ENCODE results near the gene PDE10A.
"Not testable (repeated sequence)": the region's sequence is repeated elsewhere in the genome, so short reads cannot be mapped to it uniquely, and the experiment has no call there.

The PDE10A gene

GRCh38 chr6:165580136-165580535 is 82.9 kb downstream of the PDE10A start:
- no peak for DNase-seq

- no peak for DNase-seq
Measured at GRCh38 chr6:165579151-165579550, 83.9 kb downstream of the PDE10A start.

DNA sequence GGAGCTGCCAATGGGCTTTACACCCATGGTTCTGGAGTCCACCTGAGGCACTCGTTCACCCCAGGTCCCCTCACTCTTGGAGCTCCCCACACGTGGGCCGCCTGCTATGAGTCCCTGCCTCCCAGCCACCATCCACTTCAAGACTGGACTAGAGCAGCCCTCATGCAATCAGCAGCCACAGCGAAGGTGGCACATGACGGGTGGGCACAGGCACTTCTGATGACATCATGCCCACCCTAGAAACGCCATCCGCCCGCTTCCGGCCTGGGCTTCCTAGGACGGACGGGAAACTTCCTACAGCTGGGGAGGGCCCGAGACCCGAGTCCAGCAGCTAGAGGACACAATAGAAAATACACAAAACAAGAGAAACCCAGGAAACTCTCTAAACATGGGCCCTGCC is 85.5 kb downstream of the PDE10A start:
- DNase-seq = no peak

GRCh38 chr6:165575158-165575549 is 87.9 kb downstream of the PDE10A start:
- DNase-seq = no peak

DNA sequence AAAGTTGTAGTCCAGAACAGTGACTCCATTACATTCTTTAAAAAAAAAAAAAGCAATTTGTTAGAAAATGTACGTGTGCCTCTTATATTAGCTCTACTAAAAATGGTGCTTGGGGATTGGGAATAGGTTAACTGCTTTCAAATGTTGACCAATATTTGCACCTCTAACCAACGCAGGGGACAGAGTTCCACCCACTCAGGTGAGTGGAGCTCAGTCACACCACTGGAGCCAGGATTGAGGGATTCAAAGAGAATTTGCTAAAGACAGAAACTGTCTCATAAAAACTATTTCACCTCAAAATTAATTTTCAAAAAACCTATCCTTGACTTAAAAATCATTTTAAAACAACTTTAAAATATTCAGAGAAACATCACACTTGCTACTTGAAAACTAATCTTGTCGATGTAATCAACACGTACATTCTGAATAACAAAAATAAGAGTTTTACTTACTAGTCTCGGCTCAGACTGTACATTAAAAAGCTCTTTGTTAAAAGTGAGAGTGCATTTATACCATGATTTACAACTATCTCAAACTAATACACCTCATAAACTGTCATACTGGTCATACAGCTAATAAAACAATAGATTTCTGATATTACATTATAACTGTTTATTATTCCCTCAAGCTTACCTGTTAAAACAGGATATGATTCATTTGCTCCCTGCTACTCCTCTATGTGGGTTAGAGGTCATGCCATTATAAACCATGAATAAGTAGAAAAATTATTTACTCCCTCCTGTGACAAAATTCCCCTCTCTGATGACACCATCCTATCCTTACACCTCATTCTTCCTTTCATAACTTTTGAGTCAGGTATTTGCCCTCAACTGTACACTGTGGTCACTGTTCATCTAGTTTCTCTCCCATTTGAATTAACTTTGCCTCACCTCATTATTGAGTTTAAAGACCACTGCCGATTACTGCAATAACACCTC is 88.6 kb downstream of the PDE10A start:
- DNase-seq = no peak

GRCh38 chr6:165573671-165574070 is 89.4 kb downstream of the PDE10A start:
- no peak for DNase-seq

DNA sequence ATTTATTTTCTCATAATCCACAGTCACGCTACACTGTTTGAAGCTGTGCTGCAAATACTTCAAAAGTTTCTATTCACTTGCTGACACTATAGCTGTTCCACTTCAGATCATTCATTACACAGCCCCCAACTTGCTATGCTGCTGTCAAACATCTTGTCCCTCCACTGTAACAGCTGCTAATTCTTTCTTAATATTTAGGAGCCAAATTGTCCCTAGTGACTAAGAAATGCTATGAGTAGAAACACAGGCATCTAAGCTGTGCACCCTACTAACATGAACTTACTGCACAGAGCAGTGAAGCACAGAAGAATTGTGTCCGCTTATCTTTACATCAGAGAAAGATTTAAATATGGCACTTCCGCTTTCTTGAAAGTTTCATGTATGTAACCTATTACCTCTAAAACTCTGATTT is 91.3 kb downstream of the PDE10A start:
- no peak for DNase-seq

GRCh38 chr6:165571068-165571682 is 91.9 kb downstream of the PDE10A start:
- no peak for DNase-seq

DNA sequence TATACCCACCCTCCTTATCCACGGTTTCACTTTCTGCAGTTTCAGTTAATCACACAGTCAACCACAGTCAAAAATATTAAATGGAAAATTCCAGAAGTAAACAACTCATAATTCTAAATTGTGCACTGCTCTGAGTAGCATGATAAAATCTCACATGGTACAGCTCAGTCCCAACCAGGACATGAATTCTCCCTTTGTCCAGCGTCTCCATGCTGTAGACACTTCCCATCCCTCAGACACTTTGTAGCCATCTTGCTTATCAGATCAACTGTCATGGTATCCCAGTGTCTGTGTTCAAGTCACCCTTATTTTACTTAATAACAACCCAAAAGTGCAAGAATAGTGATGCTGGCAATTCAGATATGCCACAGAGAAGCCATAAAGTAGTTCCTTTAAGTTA is 94.7 kb downstream of the PDE10A start:
- no peak for DNase-seq

GRCh38 chr6:165566088-165566828 is 96.8 kb downstream of the PDE10A start:
- DNase-seq = no peak

- no peak for DNase-seq
Measured at GRCh38 chr6:165562421-165563090, 100.5 kb downstream of the PDE10A start.

- no peak for DNase-seq
Measured at GRCh38 chr6:165559632-165560031, 103.4 kb downstream of the PDE10A start.

- DNase-seq = not testable (repeated sequence)
Measured at GRCh38 chr6:165558097-165558496, 104.9 kb downstream of the PDE10A start.

DNA sequence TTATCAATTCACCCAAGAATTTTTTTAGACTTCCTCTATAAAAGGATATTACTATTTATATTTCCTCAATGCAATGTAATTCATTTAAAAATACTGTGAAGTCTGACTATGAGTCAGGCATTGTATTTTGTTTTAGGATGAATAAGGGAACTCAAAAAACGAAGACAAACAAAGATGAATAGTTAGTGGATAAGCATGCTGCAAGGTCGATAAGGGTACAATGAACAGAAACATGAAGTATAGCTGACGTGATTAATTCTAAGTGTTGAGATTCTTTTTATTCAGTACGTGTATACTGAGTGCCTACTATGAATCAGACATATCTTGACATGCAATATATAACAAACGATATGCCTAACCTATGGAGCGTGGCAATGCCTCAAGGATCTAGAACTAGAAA is 105.4 kb downstream of the PDE10A start:
- DNase-seq = no peak

GRCh38 chr6:165556116-165556843 is 106.8 kb downstream of the PDE10A start:
- no peak for DNase-seq

GRCh38 chr6:165554644-165555043 is 108.4 kb downstream of the PDE10A start:
- not testable (repeated sequence) for DNase-seq

DNA sequence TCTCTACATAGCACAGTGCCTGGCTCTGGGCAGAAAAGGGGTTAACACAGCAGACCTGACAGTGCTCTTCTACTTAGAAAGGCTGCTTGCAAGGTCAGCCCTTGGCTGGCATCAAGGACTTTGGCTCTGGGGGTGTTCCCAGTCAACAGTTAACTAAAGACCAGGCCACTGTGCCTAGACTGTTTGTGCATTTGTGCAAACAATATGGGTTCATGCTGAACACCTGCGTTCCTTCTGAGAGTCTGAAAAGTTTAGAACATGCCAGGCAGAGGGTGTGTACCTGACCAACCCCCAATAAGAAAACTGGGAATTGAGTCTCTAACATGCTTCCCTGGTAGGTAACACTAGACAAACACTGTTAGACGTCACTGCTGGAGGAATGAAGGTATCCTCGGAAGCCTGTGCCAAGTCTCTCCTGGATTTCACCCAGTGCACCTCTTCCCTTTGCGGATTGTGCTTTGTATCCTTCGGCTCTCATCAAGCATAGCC is 110.7 kb downstream of the PDE10A start:
- no peak for DNase-seq

GRCh38 chr6:165551828-165552227 is 111.2 kb downstream of the PDE10A start:
- DNase-seq = no peak

DNA sequence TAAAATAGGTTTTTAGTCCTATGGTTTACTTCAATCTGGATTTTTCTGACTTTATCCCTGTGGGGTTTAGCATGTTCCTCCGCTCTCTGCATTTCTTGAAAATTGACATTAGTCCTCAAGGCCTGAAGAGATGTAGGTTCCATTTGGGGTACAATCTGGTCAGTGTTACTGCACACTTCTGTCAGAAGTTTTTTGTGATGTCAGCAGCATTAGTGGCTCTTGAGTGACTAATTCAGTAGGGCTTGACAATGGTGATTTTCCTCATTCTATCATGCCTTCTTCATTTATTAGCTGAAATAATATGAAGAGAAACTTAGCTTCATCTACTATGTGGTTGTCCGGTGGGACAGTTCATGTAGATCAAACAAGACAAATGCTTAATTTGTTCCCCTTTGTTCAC is 114.6 kb downstream of the PDE10A start:
- DNase-seq = no peak

- DNase-seq = no peak
Measured at GRCh38 chr6:165545806-165546205, 117.2 kb downstream of the PDE10A start.

DNA sequence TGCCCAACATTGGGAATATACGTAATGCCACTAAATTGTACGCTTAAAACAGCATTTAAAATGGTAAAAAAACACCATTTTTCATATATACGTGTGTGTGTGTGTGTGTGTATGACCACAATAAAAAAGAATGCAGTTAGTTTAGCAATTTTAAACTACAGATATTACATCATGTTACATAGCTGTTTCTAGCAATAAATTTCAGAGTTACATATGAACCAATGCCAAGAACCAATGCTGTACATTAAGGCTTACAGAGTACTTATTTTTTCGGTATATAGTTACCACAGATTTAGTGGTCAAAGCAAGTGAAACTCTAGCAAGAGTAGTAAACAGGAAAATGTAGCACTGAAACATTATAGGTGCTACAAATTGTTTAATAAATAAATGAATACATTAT is 119.3 kb downstream of the PDE10A start:
- DNase-seq = no peak

GRCh38 chr6:165536911-165537310 is 126.1 kb downstream of the PDE10A start:
- DNase-seq = no peak

Measured in activated CD4-positive, alpha-beta T cell treated with anti-CD3 and anti-CD28 coated beads for 1 hour (primary cell).